Measurements from ENCODE around the gene CSNK1G1.

CSNK1G1 gene

GRCh38 chr15:64138331-64138941, 217.5 kb downstream of the CSNK1G1 start:
- DNase-seq (ENCODE audit: low spot score): no peak
- H3K36me3 ChIP-seq (replicated peaks in 1 of 2; ENCODE audit: control insufficient read depth in 2 of 2, insufficient read depth in 2 of 2, low read length in 2 of 2): peaks cover 31 to 79% of the 10 kb centered on the region in 2 donors

GRCh38 chr15:64137226-64137833, 218.6 kb downstream of the CSNK1G1 start:
- H3K4me1 ChIP-seq (ENCODE audit: control insufficient read depth in 2 of 2, insufficient read depth in 1 of 2, low read depth in 1 of 2, low read length in 2 of 2): no peaks in the 10 kb centered on the region
- H3K79me1 ChIP-seq (ENCODE audit: low read depth, low read length): no peaks in the 10 kb centered on the region
- H3K27me3 ChIP-seq (ENCODE audit: control insufficient read depth in 3 of 3, insufficient read depth in 3 of 3, low read depth in 1 of 3, low read length in 3 of 3): no peaks in the 10 kb centered on the region
- H3K18ac ChIP-seq (ENCODE audit: low read length): no peak overlapping the region
- no peaks in the 10 kb centered on the region for H3K9me3 ChIP-seq (replicated peaks in 1 of 2; ENCODE audit: control insufficient read depth in 2 of 2, insufficient read depth in 1 of 2, low read depth in 1 of 2, low read length in 2 of 2)
- H3K4me2 ChIP-seq (ENCODE audit: insufficient read depth, low read length, poor library complexity, severe bottlenecking): no peak overlapping the region
- no peak overlapping the region for H3K4ac ChIP-seq (ENCODE audit: low read length)
- H3K14ac ChIP-seq (ENCODE audit: low read length): no peak overlapping the region
- H3K23ac ChIP-seq (ENCODE audit: low read depth, low read length, poor library complexity): no peak overlapping the region
- H2BK15ac ChIP-seq (ENCODE audit: low read length): no peak overlapping the region
- H3K4me3 ChIP-seq (ENCODE audit: low read length in 2 of 2): no peak overlapping the region
- no peak overlapping the region for H4K8ac ChIP-seq (ENCODE audit: low read depth, low read length)
- H3K9ac ChIP-seq (ENCODE audit: low read depth, low read length, poor library complexity): no peak overlapping the region
- H2BK12ac ChIP-seq (ENCODE audit: low read length): no peak overlapping the region
- WGBS, 2 donors (ENCODE audit: extremely low coverage in 2 of 2, insufficient read length in 2 of 2, insufficient replicate concordance in 1 of 2): no CpG with 5 or more reads among the region's 8 CpGs
- H2BK120ac ChIP-seq (ENCODE audit: low read depth, low read length): no peak overlapping the region
- no peak overlapping the region for H2AK5ac ChIP-seq (ENCODE audit: low read depth, low read length)
- H3K36me3 ChIP-seq (replicated peaks in 1 of 2; ENCODE audit: control insufficient read depth in 2 of 2, insufficient read depth in 2 of 2, low read length in 2 of 2): peaks cover 38 to 78% of the 10 kb centered on the region in 2 donors
- no peak overlapping the region for H4K91ac ChIP-seq (ENCODE audit: low read depth, low read length, poor library complexity)
- no peak for DNase-seq (ENCODE audit: low spot score)
- H2BK5ac ChIP-seq (ENCODE audit: low read length): no peak overlapping the region
- H3K27ac ChIP-seq (replicated peaks; ENCODE audit: low read length): no peak overlapping the region
- H2AFZ ChIP-seq (ENCODE audit: low read length): no peak overlapping the region

More at GRCh38 chr15:64138331-64138941, 217.5 kb downstream of the CSNK1G1 start:
- H2BK5ac ChIP-seq (ENCODE audit: low read length): no peak overlapping the region
- H2BK120ac ChIP-seq (ENCODE audit: low read depth, low read length): no peak overlapping the region
- no peaks in the 10 kb centered on the region for H3K27me3 ChIP-seq (ENCODE audit: control insufficient read depth in 3 of 3, insufficient read depth in 3 of 3, low read depth in 1 of 3, low read length in 3 of 3)
- no peak overlapping the region for H3K4ac ChIP-seq (ENCODE audit: low read length)
- no peak overlapping the region for H3K27ac ChIP-seq (replicated peaks; ENCODE audit: low read length)
- no peak overlapping the region for H3K14ac ChIP-seq (ENCODE audit: low read length)
- H2AK5ac ChIP-seq (ENCODE audit: low read depth, low read length): no peak overlapping the region
- no peak overlapping the region for H3K23ac ChIP-seq (ENCODE audit: low read depth, low read length, poor library complexity)
- H3K4me1 ChIP-seq (ENCODE audit: control insufficient read depth in 2 of 2, insufficient read depth in 1 of 2, low read depth in 1 of 2, low read length in 2 of 2): no peaks in the 10 kb centered on the region
- no peak overlapping the region for H4K8ac ChIP-seq (ENCODE audit: low read depth, low read length)
- no peak overlapping the region for H2BK12ac ChIP-seq (ENCODE audit: low read length)
- H3K9me3 ChIP-seq (replicated peaks in 1 of 2; ENCODE audit: control insufficient read depth in 2 of 2, insufficient read depth in 1 of 2, low read depth in 1 of 2, low read length in 2 of 2): no peaks in the 10 kb centered on the region
- H2BK15ac ChIP-seq (ENCODE audit: low read length): no peak overlapping the region
- no peaks in the 10 kb centered on the region for H3K79me1 ChIP-seq (ENCODE audit: low read depth, low read length)
- H3K4me3 ChIP-seq (ENCODE audit: low read length in 2 of 2): no peak overlapping the region
- no CpG with 5 or more reads among the region's 4 CpGs for WGBS, 2 donors (ENCODE audit: extremely low coverage in 2 of 2, insufficient read length in 2 of 2, insufficient replicate concordance in 1 of 2)
- no peak overlapping the region for H4K91ac ChIP-seq (ENCODE audit: low read depth, low read length, poor library complexity)
- H3K9ac ChIP-seq (ENCODE audit: low read depth, low read length, poor library complexity): no peak overlapping the region
- no peak overlapping the region for H3K4me2 ChIP-seq (ENCODE audit: insufficient read depth, low read length, poor library complexity, severe bottlenecking)
- H3K18ac ChIP-seq (ENCODE audit: low read length): no peak overlapping the region
- H2AFZ ChIP-seq (ENCODE audit: low read length): no peak overlapping the region

- Histone ChIP-seq H3K14ac (ENCODE audit: low read length) (no peak overlapping the region), H2AK5ac (ENCODE audit: low read depth, low read length) (no peak overlapping the region), H4K91ac (ENCODE audit: low read depth, low read length, poor library complexity) (no peak overlapping the region), H3K27me3 (ENCODE audit: control insufficient read depth in 3 of 3, insufficient read depth in 3 of 3, low read depth in 1 of 3, low read length in 3 of 3) (no peaks in the 10 kb centered on the region), H3K23ac (ENCODE audit: low read depth, low read length, poor library complexity) (no peak overlapping the region), H3K4ac (ENCODE audit: low read length) (no peak overlapping the region), H2AFZ (ENCODE audit: low read length) (no peak overlapping the region), H3K18ac (ENCODE audit: low read length) (no peak overlapping the region), H3K4me2 (ENCODE audit: insufficient read depth, low read length, poor library complexity, severe bottlenecking) (no peak overlapping the region), H2BK120ac (ENCODE audit: low read depth, low read length) (no peak overlapping the region), H3K9ac (ENCODE audit: low read depth, low read length, poor library complexity) (no peak overlapping the region), H3K4me1 (ENCODE audit: control insufficient read depth in 2 of 2, insufficient read depth in 1 of 2, low read depth in 1 of 2, low read length in 2 of 2) (no peaks in the 10 kb centered on the region), H3K9me3 (replicated peaks in 1 of 2; ENCODE audit: control insufficient read depth in 2 of 2, insufficient read depth in 1 of 2, low read depth in 1 of 2, low read length in 2 of 2) (no peaks in the 10 kb centered on the region), H3K79me1 (ENCODE audit: low read depth, low read length) (no peaks in the 10 kb centered on the region), H2BK15ac (ENCODE audit: low read length) (no peak overlapping the region), H3K36me3 (replicated peaks in 1 of 2; ENCODE audit: control insufficient read depth in 2 of 2, insufficient read depth in 2 of 2, low read length in 2 of 2) (peaks cover 44 to 81% of the 10 kb centered on the region in 2 donors), H4K8ac (ENCODE audit: low read depth, low read length) (no peak overlapping the region), H2BK5ac (ENCODE audit: low read length) (no peak overlapping the region), H3K27ac (replicated peaks; ENCODE audit: low read length) (no peak overlapping the region), H2BK12ac (ENCODE audit: low read length) (no peak overlapping the region), H3K4me3 (ENCODE audit: low read length in 2 of 2) (no peak overlapping the region)
- DNase-seq (ENCODE audit: low spot score): no peak
- WGBS, 2 donors (ENCODE audit: extremely low coverage in 2 of 2, insufficient read length in 2 of 2, insufficient replicate concordance in 1 of 2): no CpG with 5 or more reads among the region's 7 CpGs
Measured at GRCh38 chr15:64136347-64136746, 219.6 kb downstream of the CSNK1G1 start.

GRCh38 chr15:64134345-64134829, 221.6 kb downstream of the CSNK1G1 start:
- peaks cover 55 to 89% of the 10 kb centered on the region in 2 donors for H3K36me3 ChIP-seq (replicated peaks in 1 of 2; ENCODE audit: control insufficient read depth in 2 of 2, insufficient read depth in 2 of 2, low read length in 2 of 2)
- no peak overlapping the region for H2AFZ ChIP-seq (ENCODE audit: low read length)
- no CpG with 5 or more reads among the region's 9 CpGs for WGBS, 2 donors (ENCODE audit: extremely low coverage in 2 of 2, insufficient read length in 2 of 2, insufficient replicate concordance in 1 of 2)
- no peak overlapping the region for H3K4me2 ChIP-seq (ENCODE audit: insufficient read depth, low read length, poor library complexity, severe bottlenecking)
- peak overlapping the region; percentile 38 for H3K9ac ChIP-seq (ENCODE audit: low read depth, low read length, poor library complexity)
- H2AK5ac ChIP-seq (ENCODE audit: low read depth, low read length): no peak overlapping the region
- H4K91ac ChIP-seq (ENCODE audit: low read depth, low read length, poor library complexity): no peak overlapping the region
- no peak overlapping the region for H2BK15ac ChIP-seq (ENCODE audit: low read length)
- no peaks in the 10 kb centered on the region for H3K79me1 ChIP-seq (ENCODE audit: low read depth, low read length)
- no peak overlapping the region for H3K18ac ChIP-seq (ENCODE audit: low read length)
- no peak overlapping the region for H3K4ac ChIP-seq (ENCODE audit: low read length)
- no peak overlapping the region for H2BK12ac ChIP-seq (ENCODE audit: low read length)
- no peak overlapping the region for H3K27ac ChIP-seq (replicated peaks; ENCODE audit: low read length)
- H2BK5ac ChIP-seq (ENCODE audit: low read length): no peak overlapping the region
- H4K8ac ChIP-seq (ENCODE audit: low read depth, low read length): no peak overlapping the region
- no peak overlapping the region for H3K23ac ChIP-seq (ENCODE audit: low read depth, low read length, poor library complexity)
- H3K4me3 ChIP-seq (ENCODE audit: low read length in 2 of 2): no peak overlapping the region
- no peak overlapping the region for H2BK120ac ChIP-seq (ENCODE audit: low read depth, low read length)
- no peak overlapping the region for H3K14ac ChIP-seq (ENCODE audit: low read length)
- no peaks in the 10 kb centered on the region for H3K4me1 ChIP-seq (ENCODE audit: control insufficient read depth in 2 of 2, insufficient read depth in 1 of 2, low read depth in 1 of 2, low read length in 2 of 2)
- DNase-seq (ENCODE audit: low spot score): no peak
- no peaks in the 10 kb centered on the region for H3K27me3 ChIP-seq (ENCODE audit: control insufficient read depth in 3 of 3, insufficient read depth in 3 of 3, low read depth in 1 of 3, low read length in 3 of 3)
- H3K9me3 ChIP-seq (replicated peaks in 1 of 2; ENCODE audit: control insufficient read depth in 2 of 2, insufficient read depth in 1 of 2, low read depth in 1 of 2, low read length in 2 of 2): no peaks in the 10 kb centered on the region

All from neuronal stem cell (in vitro differentiated cells).